Mesenchymal stem cell (in vitro differentiated cells and primary cell): Measurements from ENCODE around the gene PSMD2.

ENCODE experiments used
- DNase-seq: peaks from one replicate; pipeline ENCODE4 v3.0.0-alpha.2; 2013
- H2AFZ ChIP-seq: one replicate; pipeline ENCODE4 v1.6.1; 2013; ENCODE audit warnings: low read depth, mild to moderate bottlenecking, control low read depth, inconsistent platforms, low read length, moderate library complexity
- H2AK5ac ChIP-seq: 2 replicates; pipeline ENCODE4 v1.6.1; 2013; ENCODE audit warnings: low read length, moderate library complexity, mild to moderate bottlenecking, inconsistent platforms; ENCODE audit not compliant: severe bottlenecking
- H2BK120ac ChIP-seq: one replicate; pipeline ENCODE4 v1.6.1; 2013; ENCODE audit warnings: low read depth, mild to moderate bottlenecking, inconsistent platforms, low read length, moderate library complexity
- H2BK12ac ChIP-seq, 2 experiments: one replicate each; pipeline ENCODE4 v1.6.1; 2013; ENCODE audit warnings: inconsistent platforms in 2 of 2, low read length in 2 of 2, mild to moderate bottlenecking in 2 of 2, moderate library complexity in 2 of 2, control low read depth in 1 of 2
- H2BK15ac ChIP-seq: one replicate; pipeline ENCODE4 v1.6.1; 2013; ENCODE audit warnings: mild to moderate bottlenecking, low read depth, inconsistent platforms; ENCODE audit not compliant: poor library complexity, severe bottlenecking
- H2BK5ac ChIP-seq: 2 replicates; pipeline ENCODE4 v1.6.1; 2013; ENCODE audit warnings: low read depth, mild to moderate bottlenecking, low read length, control low read depth, inconsistent platforms; ENCODE audit not compliant: poor library complexity, severe bottlenecking
- H3K14ac ChIP-seq, 2 experiments: one replicate each; pipeline ENCODE4 v1.6.1; 2013; ENCODE audit warnings: inconsistent platforms in 2 of 2, low read length in 2 of 2, control low read depth in 1 of 2, mild to moderate bottlenecking in 1 of 2, moderate library complexity in 1 of 2
- H3K18ac ChIP-seq, 2 experiments: one replicate each; pipeline ENCODE4 v1.6.1; 2013; ENCODE audit warnings: inconsistent platforms in 2 of 2, low read length in 2 of 2, control low read depth in 1 of 2, low read depth in 1 of 2, mild to moderate bottlenecking in 1 of 2
- H3K23ac ChIP-seq, 2 experiments: one replicate each; pipeline ENCODE4 v1.6.1; 2013; ENCODE audit warnings: inconsistent platforms in 2 of 2, low read length in 2 of 2, mild to moderate bottlenecking in 2 of 2, moderate library complexity in 2 of 2, control low read depth in 1 of 2
- H3K27ac ChIP-seq: 2 replicates; pipeline ENCODE4 v1.5.1; 2013; ENCODE audit warnings: mild to moderate bottlenecking, moderate library complexity, low read length, control low read depth, inconsistent platforms; ENCODE audit not compliant: poor library complexity, severe bottlenecking
- H3K27me3 ChIP-seq, 2 experiments: 2 replicates each; pipeline versions ENCODE4 v1.6.1 to v1.7.0; 2013; ENCODE audit warnings: low read length in 2 of 2, mild to moderate bottlenecking in 2 of 2, moderate library complexity in 2 of 2, control low read depth in 1 of 2, inconsistent platforms in 1 of 2; ENCODE audit not compliant: control insufficient read depth in 1 of 2, insufficient read depth in 1 of 2
- H3K36me3 ChIP-seq, 2 experiments: 2 replicates each; pipeline versions ENCODE4 v1.6.1 to v1.7.0; 2013; ENCODE audit warnings: low read length in 2 of 2, control low read depth in 1 of 2, inconsistent platforms in 1 of 2, low read depth in 1 of 2, mild to moderate bottlenecking in 1 of 2; ENCODE audit not compliant: insufficient read depth in 2 of 2, control insufficient read depth in 1 of 2
- H3K4ac ChIP-seq, 2 experiments: one replicate each; pipeline ENCODE4 v1.6.1; 2013; ENCODE audit warnings: inconsistent platforms in 2 of 2, low read length in 2 of 2, mild to moderate bottlenecking in 2 of 2, moderate library complexity in 2 of 2, control low read depth in 1 of 2, low read depth in 1 of 2
- H3K4me1 ChIP-seq: 2 replicates; pipeline ENCODE4 v1.6.1; 2013; ENCODE audit warnings: low read depth, low read length, control low read depth; ENCODE audit not compliant: control insufficient read depth, insufficient read depth
- H3K4me2 ChIP-seq: 2 replicates; pipeline ENCODE4 v1.6.1; 2013; ENCODE audit warnings: low read length, mild to moderate bottlenecking, inconsistent platforms; ENCODE audit not compliant: poor library complexity, severe bottlenecking
- H3K4me3 ChIP-seq, 2 experiments: 2 replicates each; pipeline versions ENCODE4 v1.5.1 to v1.7.0; 2013; ENCODE audit warnings: low read length in 2 of 2, mild to moderate bottlenecking in 2 of 2, control low read depth in 1 of 2, low read depth in 1 of 2; ENCODE audit not compliant: insufficient read depth in 1 of 2
- H3K79me1 ChIP-seq: replicated peaks from 2 replicates; pipeline ENCODE4 v1.6.1; 2013; ENCODE audit warnings: mild to moderate bottlenecking, control low read depth, low read length, inconsistent platforms; ENCODE audit not compliant: poor library complexity, severe bottlenecking
- H3K9ac ChIP-seq: 2 replicates; pipeline ENCODE4 v1.7.0; 2013; ENCODE audit warnings: mild to moderate bottlenecking, low read length, moderate library complexity
- H3K9me3 ChIP-seq: 2 replicates; pipeline ENCODE4 v1.7.0; 2013; ENCODE audit warnings: mild to moderate bottlenecking, low read length; ENCODE audit not compliant: control insufficient read depth
- H4K8ac ChIP-seq: one replicate; pipeline ENCODE4 v1.6.1; 2013; ENCODE audit warnings: inconsistent platforms, mild to moderate bottlenecking, low read length, moderate library complexity
- H4K91ac ChIP-seq: one replicate; pipeline ENCODE4 v1.6.1; 2013; ENCODE audit warnings: mild to moderate bottlenecking, low read length, inconsistent platforms
- WGBS: methylation state at CpG from one replicate; pipeline ENCODE4 v1.1.7; 2013; ENCODE audit warnings: mixed read lengths; 5-methylcytosine and 5-hydroxymethylcytosine counted together

The PSMD2 gene

GRCh38 chr3:184259878-184260723, 38.9 kb upstream of the PSMD2 start:
- peak; percentile 29 for DNase-seq
- Histone ChIP-seq H3K4me2 (peak overlapping the region; percentile 95), H3K79me1 (no peaks in the 10 kb centered on the region), H2BK12ac (no peak overlapping the region), H3K4me1 (peaks cover 30% of the 10 kb centered on the region), H2BK120ac (no peak overlapping the region), H2BK15ac (no peak overlapping the region), H3K27me3 (peaks cover 38 to 39% of the 10 kb centered on the region in 2 experiments), H2AK5ac (no peak overlapping the region), H3K23ac (peak overlapping the region in 1 of 2 experiments; percentile 70), H3K9ac (no peak overlapping the region), H2BK5ac (no peak overlapping the region), H3K27ac (no peak overlapping the region), H3K18ac (no peak overlapping the region), H3K14ac (no peak overlapping the region), H4K8ac (no peak overlapping the region), H3K36me3 (peaks cover 0 to 15% of the 10 kb centered on the region in 2 experiments), H3K4me3 (peak overlapping the region; percentile 38 to 63), H2AFZ (no peak overlapping the region), H4K91ac (no peak overlapping the region), H3K4ac (no peak overlapping the region), H3K9me3 (no peaks in the 10 kb centered on the region)
- WGBS = 1% methylated on average over 43 of the region's 91 CpGs

GRCh38 chr3:184260724-184261269, 38.2 kb upstream of the PSMD2 start:
- Histone ChIP-seq H3K4me1 (peaks cover 30% of the 10 kb centered on the region), H3K9me3 (no peaks in the 10 kb centered on the region), H2BK12ac (no peak overlapping the region), H3K9ac (no peak overlapping the region), H2BK15ac (no peak overlapping the region), H4K91ac (no peak overlapping the region), H3K4me2 (peak overlapping the region; percentile 95), H4K8ac (no peak overlapping the region), H3K14ac (no peak overlapping the region), H3K36me3 (peaks cover 0 to 15% of the 10 kb centered on the region in 2 experiments), H2AFZ (no peak overlapping the region), H3K79me1 (no peaks in the 10 kb centered on the region), H3K4me3 (peak overlapping the region; percentile 63 to 65), H3K4ac (no peak overlapping the region), H2BK120ac (no peak overlapping the region), H3K27ac (no peak overlapping the region), H2BK5ac (no peak overlapping the region), H3K18ac (no peak overlapping the region), H3K27me3 (peaks cover 39 to 41% of the 10 kb centered on the region in 2 experiments), H3K23ac (peak overlapping the region in 1 of 2 experiments; percentile 89), H2AK5ac (no peak overlapping the region)
- 3% methylated on average over 47 of the region's 49 CpGs for WGBS
- DNase-seq = no peak

- H2BK12ac ChIP-seq = no peak within 1 kb of the TSS
- no peak within 1 kb of the TSS for H2AK5ac ChIP-seq
- no peak within 1 kb of the TSS for H2BK120ac ChIP-seq
- H3K36me3 ChIP-seq = peaks cover 0 to 15% of the 10 kb centered on the region in 2 experiments
- H2BK5ac ChIP-seq = peak within 1 kb of the TSS; percentile 58
- peak within 1 kb of the TSS; percentile 65 to 76 for H3K4me3 ChIP-seq
- H3K9me3 ChIP-seq = no peaks in the 10 kb centered on the region
- peaks cover 39 to 41% of the 10 kb centered on the region in 2 experiments for H3K27me3 ChIP-seq
- H2AFZ ChIP-seq = no peak within 1 kb of the TSS
- H3K14ac ChIP-seq = no peak within 1 kb of the TSS
- H3K23ac ChIP-seq = peak within 1 kb of the TSS in 1 of 2 experiments; percentile 89
- H2BK15ac ChIP-seq = no peak within 1 kb of the TSS
- WGBS = under 1% methylated on average over 33 of the region's 67 CpGs
- DNase-seq = peak; percentile 60
- H3K18ac ChIP-seq = no peak within 1 kb of the TSS
- no peak within 1 kb of the TSS for H3K4ac ChIP-seq
- no peak within 1 kb of the TSS for H3K27ac ChIP-seq
- H3K4me1 ChIP-seq = peaks cover 30% of the 10 kb centered on the region
- no peak within 1 kb of the TSS for H4K91ac ChIP-seq
- no peaks in the 10 kb centered on the region for H3K79me1 ChIP-seq
- H4K8ac ChIP-seq = no peak within 1 kb of the TSS
- peak within 1 kb of the TSS; percentile 51 for H3K9ac ChIP-seq
- H3K4me2 ChIP-seq = peak within 1 kb of the TSS; percentile 98
Measured at GRCh38 chr3:184261270-184261853, 37.7 kb upstream of the PSMD2 start, which contains the start of gene CAMK2N2. CAMK2N2 (minus strand) TSS chr3:184261553; CDS start chr3:184261285, 268 bp downstream.
